Colonic mucosa (tissue), 4 donors: Measurements from ENCODE around the gene KCNA1. TPM values are rescaled to one million over a fixed set of nuclear protein-coding genes. Genes with fewer than 3 reads are reported as not detected.

Experiments
- DNase-seq: peaks from one replicate; pipeline ENCODE4 v3.0.0-alpha.2; 2020
- H3K27ac ChIP-seq: fragments of 200-600 bp; one replicate; pipeline ENCODE4 v1.8.0; 2021
- H3K27me3 ChIP-seq: fragments of 200-600 bp; one replicate; pipeline ENCODE4 v1.8.0; 2021
- H3K36me3 ChIP-seq: fragments of 200-600 bp; one replicate; pipeline ENCODE4 v1.8.0; 2021
- H3K4me1 ChIP-seq: fragments of 200-600 bp; one replicate; pipeline ENCODE4 v1.8.0; 2021; ENCODE audit warnings: mild to moderate bottlenecking
- H3K4me3 ChIP-seq: fragments of 200-600 bp; one replicate; pipeline ENCODE4 v1.8.0; 2021
- H3K9ac ChIP-seq, 2 donors: one replicate each; pipeline ENCODE4 v1.7.0; 2013; ENCODE audit warnings: control low read depth in 2 of 2, low read depth in 2 of 2, low read length in 2 of 2
- H3K9me3 ChIP-seq: fragments of 200-600 bp; one replicate; pipeline ENCODE4 v1.8.0; 2021
- CTCF ChIP-seq: fragments of 200-600 bp; IDR thresholded peaks from one replicate; pipeline ENCODE4 v1.8.0; 2022; ENCODE audit warnings: antibody characterized with exemption, mild to moderate bottlenecking
- intact Hi-C: fragments of 100-400 bp; cut with DNase I; formaldehyde crosslinking; loops from one replicate; pipeline ENCODE4 v1.14.1; 2022
- total RNA-seq, 2 donors: library from RNA; stranded (reverse); fragmentation: NEBNext Ultra II Directional in 1 of 2; extraction: Animal tissue kit (Norgen Biotek cat#: 25700) in 1 of 2; gene quantifications; one replicate each; pipeline ENCODE4 v1.2.1, GENCODE V29; 2021
- donor health status: healthy.
- donor health status: DM: no; HTN: no; CAD: no.
- donor health status: DM: no; HTN: no; CAD: no.

The KCNA1 gene
- total RNA-seq, 2 donors from 2014 or later: 0.61 TPM; not detected in 1

- H3K4me1 ChIP-seq: no peaks in the 10 kb centered on the region
- no peak for DNase-seq
Measured at GRCh38 chr12:4881266-4882064, 28.2 kb upstream of the KCNA1 start.

GRCh38 chr12:4891866-4892265 is 17.8 kb upstream of the KCNA1 start:
- H3K4me1 ChIP-seq: no peaks in the 10 kb centered on the region
- H3K27me3 ChIP-seq: peaks cover 4% of the 10 kb centered on the region
- H3K36me3 ChIP-seq: no peaks in the 10 kb centered on the region
- no peaks in the 10 kb centered on the region for H3K9me3 ChIP-seq
- no peak for DNase-seq
- intact Hi-C loops: no loop called here
- TF ChIP-seq CTCF: no peak
- H3K9ac ChIP-seq: no peak overlapping the region
- no peak overlapping the region for H3K4me3 ChIP-seq
- H3K27ac ChIP-seq: no peak overlapping the region

More at GRCh38 chr12:4881266-4882064, 28.2 kb upstream of the KCNA1 start:
- H3K27ac ChIP-seq: no peak overlapping the region
- TF ChIP-seq CTCF: no peak
- H3K9me3 ChIP-seq: no peaks in the 10 kb centered on the region
- no peak overlapping the region for H3K9ac ChIP-seq
- H3K27me3 ChIP-seq: no peaks in the 10 kb centered on the region
- H3K4me3 ChIP-seq: no peak overlapping the region
- H3K36me3 ChIP-seq: no peaks in the 10 kb centered on the region
- intact Hi-C loops: no loop called here

GRCh38 chr12:4892418-4892817 is 17.3 kb upstream of the KCNA1 start:
- no peak for DNase-seq
- Histone ChIP-seq H3K27me3 (peaks cover 4% of the 10 kb centered on the region), H3K27ac (no peak overlapping the region), H3K4me1 (no peaks in the 10 kb centered on the region), H3K9ac (no peak overlapping the region), H3K36me3 (no peaks in the 10 kb centered on the region), H3K9me3 (no peaks in the 10 kb centered on the region), H3K4me3 (no peak overlapping the region)
- TF ChIP-seq CTCF: no peak
- intact Hi-C loops: no loop called here

GRCh38 chr12:4894019-4894418 is 15.7 kb upstream of the KCNA1 start:
- no peak for DNase-seq
- H3K27ac ChIP-seq: no peak overlapping the region
- H3K4me3 ChIP-seq: no peak overlapping the region
- no peaks in the 10 kb centered on the region for H3K4me1 ChIP-seq
- intact Hi-C loops: no loop called here
- H3K9me3 ChIP-seq: no peaks in the 10 kb centered on the region
- no peak overlapping the region for H3K9ac ChIP-seq
- H3K27me3 ChIP-seq: peaks cover 4% of the 10 kb centered on the region
- no peaks in the 10 kb centered on the region for H3K36me3 ChIP-seq
- no peak for TF ChIP-seq CTCF

- Histone ChIP-seq H3K4me3 (no peak overlapping the region), H3K9ac (no peak overlapping the region), H3K4me1 (no peaks in the 10 kb centered on the region), H3K36me3 (no peaks in the 10 kb centered on the region), H3K27me3 (no peaks in the 10 kb centered on the region), H3K9me3 (no peaks in the 10 kb centered on the region), H3K27ac (no peak overlapping the region)
- no peak for DNase-seq
- no peak for TF ChIP-seq CTCF
- intact Hi-C loops: no loop called here
Measured at GRCh38 chr12:4899364-4899763, 10.3 kb upstream of the KCNA1 start.
